Ishikawa (cell line): ENCODE results near the gene PTPN13.

Source experiments
- CEBPB ChIP-seq: IDR thresholded peaks from 2 replicates; pipeline ENCODE4 v1.6.1; 2012
- CREB1 ChIP-seq: IDR thresholded peaks from 2 replicates; pipeline ENCODE4 v1.6.1; 2012; ENCODE audit warnings: low read depth
- EGR1 ChIP-seq: IDR thresholded peaks from 2 replicates; pipeline ENCODE4 v1.6.1; 2012
- EP300 ChIP-seq: IDR thresholded peaks from 2 replicates; pipeline ENCODE4 v1.6.1; 2012; ENCODE audit warnings: borderline replicate concordance
- FOXM1 ChIP-seq: IDR thresholded peaks from 2 replicates; pipeline ENCODE4 v1.6.1; 2012; ENCODE audit warnings: low read depth, borderline replicate concordance
- NFIC ChIP-seq: IDR thresholded peaks from 2 replicates; pipeline ENCODE4 v1.6.1; 2012
- RAD21 ChIP-seq: IDR thresholded peaks from 2 replicates; pipeline ENCODE4 v1.6.1; 2012; ENCODE audit warnings: low read depth
- TAF1 ChIP-seq: IDR thresholded peaks from 2 replicates; pipeline ENCODE4 v1.6.1; 2012; ENCODE audit warnings: low read depth, mild to moderate bottlenecking
- TCF12 ChIP-seq: IDR thresholded peaks from 2 replicates; pipeline ENCODE4 v1.6.1; 2012; ENCODE audit warnings: low read depth
- TEAD4 ChIP-seq: IDR thresholded peaks from 2 replicates; pipeline ENCODE4 v1.6.1; 2012
- YY1 ChIP-seq: IDR thresholded peaks from 2 replicates; pipeline ENCODE4 v1.6.1; 2012; ENCODE audit warnings: low read depth
- ZBTB7A ChIP-seq: IDR thresholded peaks from 2 replicates; pipeline ENCODE4 v1.6.1; 2012; ENCODE audit warnings: low read depth
- TF ChIP-seq, protein P1 (sequence below): IDR thresholded peaks from 2 replicates; pipeline ENCODE4 v1.6.1; 2012
- TF ChIP-seq, protein P2 (sequence below): IDR thresholded peaks from 2 replicates; pipeline ENCODE4 v1.6.1; 2012; ENCODE audit warnings: low read depth, mild to moderate bottlenecking
- TF ChIP-seq, protein P3 (sequence below): IDR thresholded peaks from 2 replicates; pipeline ENCODE4 v1.6.1; 2012

PTPN13 gene

DNA sequence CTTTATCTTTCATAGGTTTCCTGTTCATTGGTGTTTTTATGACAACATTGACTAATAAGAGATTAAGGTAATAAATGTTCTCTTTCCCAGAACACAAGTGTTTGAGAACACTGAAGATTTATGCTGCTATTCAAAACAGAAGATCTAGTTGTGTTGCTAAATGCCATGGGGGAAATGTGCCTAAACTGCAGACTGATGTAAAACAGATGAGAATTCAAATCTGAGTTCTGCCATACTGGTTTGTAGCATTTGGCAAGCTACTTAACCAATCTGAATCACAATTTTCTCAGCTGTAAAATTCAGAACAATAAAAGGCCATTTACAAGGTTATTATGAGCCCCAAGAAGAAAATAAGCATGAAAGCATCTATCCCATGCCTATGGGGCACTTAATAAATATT, 252.8 kb downstream of the PTPN13 start:
- TF ChIP-seq EGR1 (no peak), NFIC (no peak)

DNA sequence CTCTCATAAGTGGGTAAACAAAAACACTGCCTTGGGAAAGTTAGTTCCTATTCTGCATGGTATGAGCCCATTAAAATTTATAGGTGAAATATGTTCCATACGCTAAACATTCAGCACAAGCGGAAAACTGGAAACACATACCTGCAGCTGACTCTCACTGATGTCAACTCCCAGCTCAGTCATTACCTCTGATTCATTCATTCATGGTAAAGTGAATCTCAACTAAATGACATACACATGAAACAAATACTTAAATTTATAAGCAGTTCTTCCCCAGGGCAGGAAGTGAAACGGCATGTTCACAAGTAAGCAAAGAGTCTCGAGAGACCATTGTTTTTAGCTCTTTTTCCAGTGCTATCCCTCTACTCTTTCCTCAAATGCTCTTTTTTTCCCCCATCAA, 253.5 kb downstream of the PTPN13 start:
- TF ChIP-seq YY1, result no peak
- TF ChIP-seq TEAD4, result no peak
- TF ChIP-seq TAF1, result no peak
- TF ChIP-seq ZBTB7A, result no peak
- TF ChIP-seq CEBPB, result no peak
- TF ChIP-seq EGR1, result no peak
- no peak for TF ChIP-seq FOXM1
- TF ChIP-seq, protein P1, sequence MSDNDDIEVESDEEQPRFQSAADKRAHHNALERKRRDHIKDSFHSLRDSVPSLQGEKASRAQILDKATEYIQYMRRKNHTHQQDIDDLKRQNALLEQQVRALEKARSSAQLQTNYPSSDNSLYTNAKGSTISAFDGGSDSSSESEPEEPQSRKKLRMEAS, result no peak
- no peak for TF ChIP-seq TCF12
- no peak for TF ChIP-seq NFIC
- TF ChIP-seq, protein P2, sequence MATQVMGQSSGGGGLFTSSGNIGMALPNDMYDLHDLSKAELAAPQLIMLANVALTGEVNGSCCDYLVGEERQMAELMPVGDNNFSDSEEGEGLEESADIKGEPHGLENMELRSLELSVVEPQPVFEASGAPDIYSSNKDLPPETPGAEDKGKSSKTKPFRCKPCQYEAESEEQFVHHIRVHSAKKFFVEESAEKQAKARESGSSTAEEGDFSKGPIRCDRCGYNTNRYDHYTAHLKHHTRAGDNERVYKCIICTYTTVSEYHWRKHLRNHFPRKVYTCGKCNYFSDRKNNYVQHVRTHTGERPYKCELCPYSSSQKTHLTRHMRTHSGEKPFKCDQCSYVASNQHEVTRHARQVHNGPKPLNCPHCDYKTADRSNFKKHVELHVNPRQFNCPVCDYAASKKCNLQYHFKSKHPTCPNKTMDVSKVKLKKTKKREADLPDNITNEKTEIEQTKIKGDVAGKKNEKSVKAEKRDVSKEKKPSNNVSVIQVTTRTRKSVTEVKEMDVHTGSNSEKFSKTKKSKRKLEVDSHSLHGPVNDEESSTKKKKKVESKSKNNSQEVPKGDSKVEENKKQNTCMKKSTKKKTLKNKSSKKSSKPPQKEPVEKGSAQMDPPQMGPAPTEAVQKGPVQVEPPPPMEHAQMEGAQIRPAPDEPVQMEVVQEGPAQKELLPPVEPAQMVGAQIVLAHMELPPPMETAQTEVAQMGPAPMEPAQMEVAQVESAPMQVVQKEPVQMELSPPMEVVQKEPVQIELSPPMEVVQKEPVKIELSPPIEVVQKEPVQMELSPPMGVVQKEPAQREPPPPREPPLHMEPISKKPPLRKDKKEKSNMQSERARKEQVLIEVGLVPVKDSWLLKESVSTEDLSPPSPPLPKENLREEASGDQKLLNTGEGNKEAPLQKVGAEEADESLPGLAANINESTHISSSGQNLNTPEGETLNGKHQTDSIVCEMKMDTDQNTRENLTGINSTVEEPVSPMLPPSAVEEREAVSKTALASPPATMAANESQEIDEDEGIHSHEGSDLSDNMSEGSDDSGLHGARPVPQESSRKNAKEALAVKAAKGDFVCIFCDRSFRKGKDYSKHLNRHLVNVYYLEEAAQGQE, result no peak

DNA sequence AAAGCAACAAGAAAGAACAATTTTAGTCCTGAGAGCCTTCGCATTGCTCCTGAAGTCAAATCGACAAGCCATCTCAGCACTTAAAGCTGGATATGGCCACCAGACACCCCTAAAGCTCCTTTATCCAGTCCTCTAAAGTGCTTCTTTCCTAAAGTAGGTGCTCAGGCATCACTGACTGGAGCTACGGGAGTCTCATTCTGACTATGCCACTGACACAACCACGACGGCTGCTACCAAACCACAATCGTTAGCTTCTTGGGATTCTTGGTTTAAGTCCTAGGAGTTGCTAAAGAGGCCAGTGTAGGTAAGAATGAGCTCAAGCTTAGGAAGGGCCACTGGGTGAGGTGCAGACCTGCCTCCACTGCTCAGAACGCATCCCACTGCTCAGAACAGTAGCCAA, 254.0 kb downstream of the PTPN13 start:
- TF ChIP-seq EGR1, result no peak
- no peak for TF ChIP-seq TCF12
- TF ChIP-seq ZBTB7A, result no peak
- TF ChIP-seq, protein P2, result no peak
- no peak for TF ChIP-seq EP300

DNA sequence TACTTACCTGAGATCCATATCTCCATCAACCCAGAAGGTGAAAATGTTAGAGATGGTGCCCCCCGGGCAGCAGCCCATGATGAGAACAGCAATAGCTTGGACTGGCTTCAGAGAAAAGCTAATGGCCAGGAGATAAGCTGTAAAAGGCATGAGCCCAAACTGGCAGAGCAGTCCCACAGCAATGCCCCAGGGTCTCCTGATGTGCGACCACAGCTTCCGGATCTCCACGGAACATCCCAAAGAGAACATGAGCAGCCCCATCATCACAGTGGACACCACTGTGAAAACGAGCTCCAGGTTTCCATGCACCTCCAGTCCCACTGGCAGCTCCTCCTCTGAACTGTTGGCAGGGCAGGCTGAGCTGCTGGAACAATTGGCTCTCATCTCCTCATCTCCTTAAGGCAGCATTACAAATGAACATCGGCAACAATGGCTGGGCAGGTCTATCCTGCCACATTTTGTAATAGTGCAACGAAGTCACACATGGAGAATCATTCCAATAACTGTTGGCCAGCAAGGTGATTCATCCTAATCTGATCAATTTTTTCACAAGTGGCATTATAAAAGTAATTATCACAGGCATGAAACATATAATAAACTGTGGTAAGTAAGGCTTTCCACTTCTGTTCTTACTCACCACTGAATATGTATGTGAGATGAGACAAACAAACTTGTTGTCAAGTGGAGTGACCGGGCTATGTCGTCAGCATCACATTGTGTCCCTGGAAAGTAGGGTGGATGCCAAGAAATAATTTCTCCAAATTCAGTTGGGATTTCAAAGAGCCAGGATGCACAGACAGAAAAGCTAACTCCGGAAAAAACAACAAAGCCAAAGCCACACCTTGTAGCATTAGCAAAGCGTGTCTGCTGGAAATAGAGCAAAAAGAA, 254.9 kb downstream of the PTPN13 start, which contains the start of gene SLC10A6:
Gene SLC10A6 (minus strand): TSS at position 653 of the 888 bp plus-strand sequence. CDS start 269 bp downstream, at position 384.
- no peak for TF ChIP-seq TAF1
- TF ChIP-seq EGR1, result no peak
- TF ChIP-seq RAD21, result no peak
- no peak for TF ChIP-seq TCF12
- no peak for TF ChIP-seq EP300
- TF ChIP-seq, protein P2, result no peak
- TF ChIP-seq, protein P1, result no peak
- TF ChIP-seq, protein P3, sequence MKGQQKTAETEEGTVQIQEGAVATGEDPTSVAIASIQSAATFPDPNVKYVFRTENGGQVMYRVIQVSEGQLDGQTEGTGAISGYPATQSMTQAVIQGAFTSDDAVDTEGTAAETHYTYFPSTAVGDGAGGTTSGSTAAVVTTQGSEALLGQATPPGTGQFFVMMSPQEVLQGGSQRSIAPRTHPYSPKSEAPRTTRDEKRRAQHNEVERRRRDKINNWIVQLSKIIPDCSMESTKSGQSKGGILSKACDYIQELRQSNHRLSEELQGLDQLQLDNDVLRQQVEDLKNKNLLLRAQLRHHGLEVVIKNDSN, result no peak
- TF ChIP-seq TEAD4, result no peak
- no peak for TF ChIP-seq FOXM1
- TF ChIP-seq CREB1, result no peak
- TF ChIP-seq NFIC, result no peak
- no peak for TF ChIP-seq ZBTB7A

DNA sequence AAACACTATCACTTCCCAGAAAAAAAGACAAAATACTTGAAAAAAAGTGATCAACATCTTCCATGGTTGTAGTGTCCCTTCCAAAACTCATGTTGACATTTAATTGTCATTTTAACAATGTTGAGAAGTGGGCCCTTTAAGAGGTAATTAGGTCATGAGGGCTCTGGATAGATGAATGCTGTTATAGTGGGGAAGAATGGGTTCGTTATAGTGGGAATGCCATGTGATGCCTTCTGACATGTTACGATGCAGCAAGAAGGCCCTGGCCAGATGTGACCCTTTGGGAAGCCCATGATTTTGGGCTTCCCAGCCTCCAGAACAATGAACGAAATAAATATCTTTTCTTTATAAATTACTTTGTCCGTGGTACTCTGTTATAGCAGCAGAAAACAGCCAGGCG, 259.1 kb downstream of the PTPN13 start:
- TF ChIP-seq YY1 (no peak), TAF1 (no peak), CEBPB (no peak), TEAD4 (no peak), ZBTB7A (no peak), CREB1 (no peak), FOXM1 (no peak), EP300 (no peak), RAD21 (no peak), TCF12 (no peak), EGR1 (no peak), NFIC (no peak)
- TF ChIP-seq, protein P2, result no peak
- TF ChIP-seq, protein P1, result no peak
- TF ChIP-seq, protein P3, result no peak
